ENCODE measurements around the gene UBFD1.
"Not testable (repeated sequence)": the region's sequence is repeated elsewhere in the genome, so short reads cannot be mapped to it uniquely, and the experiment has no call there.

Gene UBFD1

GRCh38 chr16:23570992-23571632, 13.6 kb downstream of the UBFD1 start:
- peak; percentile 32 for DNase-seq

- no peak for DNase-seq
Observed at GRCh38 chr16:23571895-23572294, 14.4 kb downstream of the UBFD1 start.

GRCh38 chr16:23572394-23572793, 14.9 kb downstream of the UBFD1 start:
- DNase-seq, result no peak

- DNase-seq, result no peak
Observed at GRCh38 chr16:23573817-23574216, 16.3 kb downstream of the UBFD1 start.

- no peak for DNase-seq
Observed at GRCh38 chr16:23575834-23576233, 18.3 kb downstream of the UBFD1 start.

- no peak for DNase-seq
Observed at GRCh38 chr16:23577493-23577892, 20.0 kb downstream of the UBFD1 start.

GRCh38 chr16:23578101-23578830, 20.7 kb downstream of the UBFD1 start:
- no peak for DNase-seq

- no peak for DNase-seq
Observed at GRCh38 chr16:23579371-23579770, 21.8 kb downstream of the UBFD1 start.

- no peak for DNase-seq
Observed at GRCh38 chr16:23580391-23580790, 22.9 kb downstream of the UBFD1 start.

GRCh38 chr16:23581764-23582163, 24.2 kb downstream of the UBFD1 start:
- no peak for DNase-seq

GRCh38 chr16:23583271-23583670, 25.7 kb downstream of the UBFD1 start:
- DNase-seq, result not testable (repeated sequence)

- no peak for DNase-seq
Observed at GRCh38 chr16:23584186-23585076, 26.9 kb downstream of the UBFD1 start.

- DNase-seq, result no peak
Observed at GRCh38 chr16:23587726-23588125, 30.2 kb downstream of the UBFD1 start.

- DNase-seq, result no peak
Observed at GRCh38 chr16:23590181-23590580, 32.7 kb downstream of the UBFD1 start.

- DNase-seq, result no peak
Observed at GRCh38 chr16:23594186-23594585, 36.7 kb downstream of the UBFD1 start.

GRCh38 chr16:23595246-23595950, 37.9 kb downstream of the UBFD1 start:
- no peak for DNase-seq

- peak; percentile 86 for DNase-seq
Observed at GRCh38 chr16:23595951-23596720, 38.6 kb downstream of the UBFD1 start, which contains the start of gene NDUFAB1. TSS of gene NDUFAB1 (minus strand) at chr16:23596316. CDS start at chr16:23596290, 26 bp downstream.

GRCh38 chr16:23597003-23597756, 39.7 kb downstream of the UBFD1 start:
- DNase-seq, result peak; percentile 23

GRCh38 chr16:23607726-23608125, 50.2 kb downstream of the UBFD1 start:
- no peak for DNase-seq

GRCh38 chr16:23608194-23608593, 50.7 kb downstream of the UBFD1 start:
- DNase-seq, result no peak

- no peak for DNase-seq
Observed at GRCh38 chr16:23609929-23610328, 52.4 kb downstream of the UBFD1 start.

All from CD4-positive, alpha-beta T cell treated with Interferon gamma for 1 hour (primary cell).